C4-2B (cell line): ENCODE data around the gene PRSS53.

Experiments used
- ZFX ChIP-seq: fragments of 450-650 bp; IDR thresholded peaks from 2 replicates; pipeline ENCODE4 v1.6.1; 2017
- TF ChIP-seq, protein P1 (sequence below): fragments of 450-650 bp; conservative IDR thresholded peaks from 2 replicates; pipeline ENCODE4 v1.5.1; 2017; ENCODE audit warnings: mild to moderate bottlenecking

DNA sequence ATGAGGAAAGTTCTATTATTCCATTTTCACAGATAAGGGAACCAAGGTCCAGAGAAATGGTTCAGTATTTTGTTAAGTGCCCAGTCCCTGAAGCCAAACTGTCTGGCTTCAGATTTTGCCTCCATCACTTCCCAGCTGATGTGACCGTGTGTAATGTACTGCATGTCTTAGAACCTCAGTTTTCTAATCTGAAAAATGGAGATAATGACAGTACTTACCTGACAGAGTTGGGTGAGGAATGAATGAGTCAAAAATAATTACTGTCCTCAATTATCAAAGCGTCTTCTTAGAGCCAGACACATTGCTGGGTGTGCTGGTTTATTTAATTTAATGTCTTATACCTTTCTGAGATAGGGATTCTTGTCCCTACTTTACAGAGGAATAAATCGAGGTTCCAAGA, 21.4 kb downstream of the PRSS53 start:
- TF ChIP-seq, protein P1, sequence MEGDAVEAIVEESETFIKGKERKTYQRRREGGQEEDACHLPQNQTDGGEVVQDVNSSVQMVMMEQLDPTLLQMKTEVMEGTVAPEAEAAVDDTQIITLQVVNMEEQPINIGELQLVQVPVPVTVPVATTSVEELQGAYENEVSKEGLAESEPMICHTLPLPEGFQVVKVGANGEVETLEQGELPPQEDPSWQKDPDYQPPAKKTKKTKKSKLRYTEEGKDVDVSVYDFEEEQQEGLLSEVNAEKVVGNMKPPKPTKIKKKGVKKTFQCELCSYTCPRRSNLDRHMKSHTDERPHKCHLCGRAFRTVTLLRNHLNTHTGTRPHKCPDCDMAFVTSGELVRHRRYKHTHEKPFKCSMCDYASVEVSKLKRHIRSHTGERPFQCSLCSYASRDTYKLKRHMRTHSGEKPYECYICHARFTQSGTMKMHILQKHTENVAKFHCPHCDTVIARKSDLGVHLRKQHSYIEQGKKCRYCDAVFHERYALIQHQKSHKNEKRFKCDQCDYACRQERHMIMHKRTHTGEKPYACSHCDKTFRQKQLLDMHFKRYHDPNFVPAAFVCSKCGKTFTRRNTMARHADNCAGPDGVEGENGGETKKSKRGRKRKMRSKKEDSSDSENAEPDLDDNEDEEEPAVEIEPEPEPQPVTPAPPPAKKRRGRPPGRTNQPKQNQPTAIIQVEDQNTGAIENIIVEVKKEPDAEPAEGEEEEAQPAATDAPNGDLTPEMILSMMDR = no peak
- TF ChIP-seq ZFX = no peak
